Gastroesophageal sphincter (tissue), 4 donors: ENCODE data around the gene TMC7. TPM values are rescaled to one million over a fixed set of nuclear protein-coding genes. Genes with fewer than 3 reads are reported as not detected.

Source experiments
- ATAC-seq: fragments of 150-250 bp; one replicate; pipeline ENCODE4 v1.9.1; 2016; ENCODE audit warnings: mild to moderate bottlenecking, moderate library complexity
- H3K27ac ChIP-seq, 4 donors: fragments of 200-600 bp; sonication (generic) in 3 of 4; 1 replicate in 3 of 4; 2 replicates in 1 of 4; pipeline ENCODE4 v1.5.1; 2016 to 2019
- H3K27me3 ChIP-seq: fragments of 200-600 bp; sonication (generic); one replicate; pipeline ENCODE4 v1.5.1; 2019
- H3K36me3 ChIP-seq, 2 donors: fragments of 200-600 bp; sonication (generic); one replicate each; pipeline ENCODE4 v1.5.1; 2019; ENCODE audit warnings: control low read depth in 1 of 2
- H3K4me1 ChIP-seq, 3 donors: fragments of 200-600 bp; sonication (generic); 1 replicate in 2 of 3; 2 replicates in 1 of 3; pipeline ENCODE4 v1.5.1; 2016 to 2019; ENCODE audit warnings: control low read depth in 2 of 3
- H3K4me3 ChIP-seq, 2 donors: fragments of 200-600 bp; sonication (generic); one replicate each; pipeline ENCODE4 v1.5.1; 2019; ENCODE audit warnings: mild to moderate bottlenecking in 1 of 2, moderate library complexity in 1 of 2
- H3K9me3 ChIP-seq, 3 donors: fragments of 200-600 bp; sonication (generic); one replicate each; pipeline ENCODE4 v1.5.1; 2017 to 2019; ENCODE audit warnings: control low read depth in 2 of 3
- EP300 ChIP-seq: sonication (generic); formaldehyde crosslinking; IDR thresholded peaks from one replicate; pipeline ENCODE4 v1.6.1; 2017; ENCODE audit warnings: antibody characterized with exemption, mild to moderate bottlenecking
- POLR2A ChIP-seq, 2 donors: fragments of 450-650 bp; IDR thresholded peaks; one replicate each; pipeline ENCODE4 v1.6.1; 2017; ENCODE audit warnings: antibody characterized with exemption in 2 of 2, mild to moderate bottlenecking in 2 of 2, moderate library complexity in 1 of 2
- POLR2AphosphoS5 ChIP-seq: sonication (generic); formaldehyde crosslinking; IDR thresholded peaks from one replicate; pipeline ENCODE4 v1.6.1; 2017; ENCODE audit warnings: antibody characterized with exemption
- WGBS, 2 donors: methylation state at CpG; one replicate each; pipeline ENCODE4 v1.1.5; 2018; ENCODE audit warnings: low coverage in 1 of 2; 5-methylcytosine and 5-hydroxymethylcytosine counted together
- total RNA-seq, 4 donors: library from RNA; depleted of rRNA; stranded (reverse); fragments of >200 nt; gene quantifications; one replicate each; pipeline ENCODE4 v1.1.0, GENCODE V29; 2016
- TF ChIP-seq, protein P1 (sequence below), 4 experiments: fragments of 200-600 bp in 2 of 4; fragments of 450-650 bp in 2 of 4; sonication (generic) in 1 of 4; IDR thresholded peaks; one replicate each; pipeline ENCODE4 v1.5.1; 2017 to 2019; ENCODE audit warnings: antibody characterized with exemption in 4 of 4, mild to moderate bottlenecking in 2 of 4, moderate library complexity in 2 of 4

Gene TMC7
- total RNA-seq, 4 donors from 2014 or later, result 0.40 to 0.85 (median 0.60) TPM

- no peaks in the 10 kb centered on the region for H3K4me1 ChIP-seq
- WGBS, 2 donors, result 86 to 94% methylated on average over 13 to 16 of the region's 20 CpGs
Measured at GRCh38 chr16:19006446-19007315, 22.9 kb downstream of the TMC7 start.

DNA sequence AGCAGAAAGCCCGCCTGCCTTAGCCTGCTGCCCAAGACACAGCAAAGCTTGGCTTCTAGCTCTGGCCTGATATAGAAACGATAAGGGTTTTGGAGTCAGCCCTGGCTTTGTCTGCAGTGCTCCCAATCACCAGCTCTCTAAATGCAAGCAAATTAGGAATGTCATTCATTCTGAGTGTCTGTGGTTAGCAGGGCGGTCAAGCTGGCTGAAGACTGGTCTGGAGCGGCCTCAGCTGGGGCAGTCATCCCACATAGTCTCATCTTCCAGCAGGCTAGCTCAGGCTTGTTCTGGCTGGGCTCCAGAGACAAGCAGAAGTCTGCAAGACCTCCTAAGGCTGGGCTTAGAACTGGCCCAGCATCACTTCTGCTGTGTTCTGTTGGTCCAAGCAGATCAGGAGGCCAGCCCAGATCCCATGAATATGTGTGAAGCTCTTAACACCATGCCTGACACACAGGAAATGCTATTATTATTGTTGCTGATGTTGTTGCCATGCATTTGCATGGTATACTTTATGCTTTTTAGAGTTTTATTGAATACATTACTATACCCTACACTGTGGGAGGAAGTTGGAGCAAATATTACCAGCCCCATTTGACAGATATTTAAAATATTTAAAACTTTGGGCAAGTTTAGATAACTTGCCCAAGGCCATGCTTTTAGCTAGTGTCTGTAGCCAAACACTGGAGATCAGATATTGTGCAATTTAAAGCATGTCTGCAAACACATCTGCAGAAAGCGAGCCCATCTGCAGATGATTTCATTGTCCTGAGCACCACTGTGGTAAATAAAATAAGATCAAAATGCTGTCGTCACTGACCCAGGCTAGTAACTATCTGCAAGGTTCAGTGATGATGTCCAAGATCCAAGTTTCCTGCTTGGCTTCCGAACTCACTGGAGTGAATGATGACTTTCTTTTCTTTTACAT is 24.8 kb downstream of the TMC7 start:
- WGBS, 2 donors, result 76 to 82% methylated on average over 3 to 5 of the region's 7 CpGs
- no peak for ATAC-seq
- Histone ChIP-seq H3K27ac (no peak overlapping the region), H3K9me3 (peaks cover 0 to 27% (median 0%) of the 10 kb centered on the region in 3 donors), H3K4me1 (no peaks in the 10 kb centered on the region), H3K27me3 (no peaks in the 10 kb centered on the region), H3K4me3 (no peak overlapping the region), H3K36me3 (peaks cover 0 to 10% of the 10 kb centered on the region in 2 donors)
- TF ChIP-seq POLR2A (IDR thresholded peaks at IDR 0.05) (no peak), EP300 (no peak), POLR2AphosphoS5 (no peak)
- TF ChIP-seq, protein P1, sequence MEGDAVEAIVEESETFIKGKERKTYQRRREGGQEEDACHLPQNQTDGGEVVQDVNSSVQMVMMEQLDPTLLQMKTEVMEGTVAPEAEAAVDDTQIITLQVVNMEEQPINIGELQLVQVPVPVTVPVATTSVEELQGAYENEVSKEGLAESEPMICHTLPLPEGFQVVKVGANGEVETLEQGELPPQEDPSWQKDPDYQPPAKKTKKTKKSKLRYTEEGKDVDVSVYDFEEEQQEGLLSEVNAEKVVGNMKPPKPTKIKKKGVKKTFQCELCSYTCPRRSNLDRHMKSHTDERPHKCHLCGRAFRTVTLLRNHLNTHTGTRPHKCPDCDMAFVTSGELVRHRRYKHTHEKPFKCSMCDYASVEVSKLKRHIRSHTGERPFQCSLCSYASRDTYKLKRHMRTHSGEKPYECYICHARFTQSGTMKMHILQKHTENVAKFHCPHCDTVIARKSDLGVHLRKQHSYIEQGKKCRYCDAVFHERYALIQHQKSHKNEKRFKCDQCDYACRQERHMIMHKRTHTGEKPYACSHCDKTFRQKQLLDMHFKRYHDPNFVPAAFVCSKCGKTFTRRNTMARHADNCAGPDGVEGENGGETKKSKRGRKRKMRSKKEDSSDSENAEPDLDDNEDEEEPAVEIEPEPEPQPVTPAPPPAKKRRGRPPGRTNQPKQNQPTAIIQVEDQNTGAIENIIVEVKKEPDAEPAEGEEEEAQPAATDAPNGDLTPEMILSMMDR (IDR thresholded peaks at IDR 0.05), result no peak

More at GRCh38 chr16:19006446-19007315, 22.9 kb downstream of the TMC7 start:
- H3K27me3 ChIP-seq, result no peaks in the 10 kb centered on the region
- no peak for ATAC-seq
- H3K36me3 ChIP-seq, result peaks cover 0 to 10% of the 10 kb centered on the region in 2 donors
- no peak for TF ChIP-seq EP300
- TF ChIP-seq POLR2A (IDR thresholded peaks at IDR 0.05), result no peak
- TF ChIP-seq, protein P1 (IDR thresholded peaks at IDR 0.05), result no peak
- no peak for TF ChIP-seq POLR2AphosphoS5
- H3K9me3 ChIP-seq, result peaks cover 0 to 27% (median 0%) of the 10 kb centered on the region in 3 donors
- peak overlapping the region in 1 of 4 donors; percentile 44 for H3K27ac ChIP-seq
- no peak overlapping the region for H3K4me3 ChIP-seq

- no peak for ATAC-seq
- Histone ChIP-seq H3K36me3 (peaks cover 0 to 10% of the 10 kb centered on the region in 2 donors), H3K9me3 (peaks cover 0 to 27% (median 0%) of the 10 kb centered on the region in 3 donors), H3K27me3 (no peaks in the 10 kb centered on the region), H3K4me3 (no peak overlapping the region), H3K4me1 (no peaks in the 10 kb centered on the region), H3K27ac (no peak overlapping the region)
- no peak for TF ChIP-seq POLR2A (IDR thresholded peaks at IDR 0.05)
- no peak for TF ChIP-seq EP300
- TF ChIP-seq POLR2AphosphoS5, result no peak
- TF ChIP-seq, protein P1 (IDR thresholded peaks at IDR 0.05), result no peak
- 79 to 80% methylated on average over 2 to 3 of the region's 3 CpGs for WGBS, 2 donors
Measured at GRCh38 chr16:19011169-19011731, 27.5 kb downstream of the TMC7 start.

DNA sequence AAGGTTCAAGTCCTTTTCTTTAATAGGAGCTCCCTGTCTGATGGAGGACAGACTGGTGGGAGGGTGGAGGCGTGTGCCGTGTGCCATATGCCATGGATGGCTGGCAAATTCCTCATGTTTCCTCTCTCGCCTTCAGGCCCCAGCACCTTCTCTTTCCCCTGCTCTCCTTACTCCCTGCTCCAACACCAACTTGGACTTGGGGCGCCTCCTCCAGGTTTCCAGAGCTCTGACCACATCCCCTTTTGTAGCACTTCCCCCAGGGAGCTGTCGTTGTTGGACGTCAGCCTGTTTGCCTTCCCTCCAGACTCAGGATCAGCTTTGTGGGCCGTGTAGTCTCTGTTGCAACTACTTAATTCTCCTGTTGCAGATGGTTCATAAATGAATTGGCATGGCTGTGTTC is 30.7 kb downstream of the TMC7 start:
- Histone ChIP-seq H3K4me1 (no peaks in the 10 kb centered on the region), H3K36me3 (peaks cover 0 to 7% of the 10 kb centered on the region in 2 donors), H3K9me3 (peaks cover 0 to 18% (median 0%) of the 10 kb centered on the region in 3 donors), H3K4me3 (no peak overlapping the region), H3K27me3 (no peaks in the 10 kb centered on the region), H3K27ac (no peak overlapping the region)
- no peak for TF ChIP-seq POLR2A (IDR thresholded peaks at IDR 0.05)
- TF ChIP-seq, protein P1 (IDR thresholded peaks at IDR 0.05), result no peak
- TF ChIP-seq EP300, result no peak
- no peak for TF ChIP-seq POLR2AphosphoS5
- no peak for ATAC-seq
- 61% methylated on average over 5 to 7 of the region's 7 CpGs for WGBS, 2 donors
